H1 (cell line): Measurements from ENCODE around the gene UBL4B. TPM values are rescaled to one million over a fixed set of nuclear protein-coding genes. Genes with fewer than 3 reads are reported as not detected.

ENCODE experiments used
- CTCF ChIA-PET: fragments of 300-600 bp; sonication (Branson Sonifier 250); formaldehyde crosslinking; loops from one replicate; lab custom pipeline; 2021; ENCODE audit not compliant: partially characterized antibody; lab: Charles Lee
- POLR2A ChIA-PET: fragments of 300-600 bp; sonication (Branson Sonifier 250); formaldehyde crosslinking; loops from one replicate; lab custom pipeline; 2021; ENCODE audit warnings: inconsistent platforms; ENCODE audit not compliant: partially characterized antibody; lab: Charles Lee
- DNase-seq, 2 experiments: peaks; one replicate each; pipeline versions ENCODE4 v3.0.0 to v3.0.0-alpha.2; 2010 to 2022; ENCODE audit warnings: low spot score in 2 of 2, low read depth in 1 of 2, mixed read lengths in 1 of 2
- FAIRE-seq: peaks from 2 replicates; lab custom pipeline; 2011; peaks lifted over from hg19 to GRCh38; lab: Jason Lieb, UNC
- H2AFZ ChIP-seq: 2 replicates; pipeline ENCODE4 v1.8.1; 2012; ENCODE audit warnings: low read length, inconsistent platforms
- H2AK5ac ChIP-seq: 2 replicates; pipeline ENCODE4 v1.6.1; 2013; ENCODE audit warnings: low read depth, low read length
- H2BK120ac ChIP-seq: replicated peaks from 2 replicates; pipeline ENCODE3; 2013; ENCODE audit warnings: low read depth, low read length, inconsistent platforms
- H2BK12ac ChIP-seq: 2 replicates; pipeline ENCODE4 v1.6.1; 2013; ENCODE audit warnings: low read depth, low read length
- H2BK15ac ChIP-seq: 2 replicates; pipeline ENCODE4 v1.6.1; 2013; ENCODE audit warnings: low read length
- H2BK20ac ChIP-seq: 2 replicates; pipeline ENCODE4 v1.6.1; 2013; ENCODE audit warnings: low read length
- H2BK5ac ChIP-seq: 2 replicates; pipeline ENCODE4 v1.6.1; 2013; ENCODE audit warnings: low read depth, low read length
- H3K14ac ChIP-seq: 2 replicates; pipeline ENCODE4 v1.6.1; 2013; ENCODE audit warnings: inconsistent platforms; ENCODE audit not compliant: insufficient read length
- H3K18ac ChIP-seq: 2 replicates; pipeline ENCODE4 v1.6.1; 2013; ENCODE audit warnings: low read length; ENCODE audit errors: extremely low read depth
- H3K23ac ChIP-seq: 2 replicates; pipeline ENCODE4 v1.6.1; 2013; ENCODE audit warnings: inconsistent platforms; ENCODE audit not compliant: insufficient read length
- H3K23me2 ChIP-seq: 2 replicates; pipeline ENCODE4 v1.6.1; 2013; ENCODE audit warnings: low read depth, low read length
- H3K27ac ChIP-seq: 2 replicates; pipeline ENCODE4 v1.6.1; 2011; ENCODE audit warnings: low read depth, low read length, inconsistent platforms
- H3K27me3 ChIP-seq, 4 experiments: replicated peaks in 1 of 4; 1 replicate in 1 of 4; 2 replicates in 3 of 4; pipeline versions ENCODE4 v1.6.1 to v1.8.1; 2011 to 2013; ENCODE audit warnings: low read length in 3 of 4, mild to moderate bottlenecking in 3 of 4, inconsistent platforms in 2 of 4, mixed read lengths in 2 of 4, moderate library complexity in 1 of 4; ENCODE audit not compliant: control insufficient read depth in 3 of 4, insufficient read depth in 3 of 4; ENCODE audit errors: extremely low read depth in 1 of 4
- H3K36me3 ChIP-seq, 4 experiments: 2 replicates each; pipeline versions ENCODE4 v1.6.1 to v1.8.1; 2011 to 2013; ENCODE audit warnings: mild to moderate bottlenecking in 4 of 4, low read length in 3 of 4, moderate library complexity in 2 of 4, control low read depth in 1 of 4, inconsistent platforms in 1 of 4; ENCODE audit not compliant: insufficient read depth in 4 of 4, control insufficient read depth in 2 of 4
- H3K4ac ChIP-seq: replicated peaks from 2 replicates; pipeline ENCODE3; 2013; ENCODE audit warnings: low read length, low read depth, mixed read lengths, inconsistent platforms; ENCODE audit not compliant: insufficient read length
- H3K4me1 ChIP-seq, 4 experiments: replicated peaks in 1 of 4; 1 replicate in 1 of 4; 2 replicates in 3 of 4; pipeline versions ENCODE4 v1.6.1 to v1.8.1; 2011 to 2013; ENCODE audit warnings: low read length in 3 of 4, inconsistent platforms in 2 of 4, mixed read lengths in 1 of 4; ENCODE audit not compliant: insufficient read depth in 4 of 4, control insufficient read depth in 3 of 4
- H3K4me2 ChIP-seq, 2 experiments: 2 replicates each; pipeline versions ENCODE4 v1.6.1 to v1.8.1; 2011 to 2013; ENCODE audit warnings: low read depth in 2 of 2, low read length in 2 of 2, control low read depth in 1 of 2, inconsistent platforms in 1 of 2, mild to moderate bottlenecking in 1 of 2; ENCODE audit not compliant: insufficient read depth in 1 of 2
- H3K4me3 ChIP-seq, 4 experiments: fragments of 200-600, 300-600 bp in 1 of 4; sonication (generic), shearing (Covaris generic), sonication (Bioruptor Twin) in 1 of 4; 2 replicates each; pipeline versions ENCODE4 v1.5.1 to v1.8.1; 2011 to 2016; ENCODE audit warnings: low read length in 4 of 4, low read depth in 3 of 4, control low read depth in 2 of 4, inconsistent platforms in 2 of 4, mild to moderate bottlenecking in 2 of 4, mixed read lengths in 1 of 4, moderate library complexity in 1 of 4; ENCODE audit not compliant: insufficient read depth in 2 of 4; ENCODE audit errors: extremely low read depth in 1 of 4
- H3K56ac ChIP-seq: replicated peaks from 2 replicates; pipeline ENCODE3; 2013; ENCODE audit warnings: low read depth, mild to moderate bottlenecking, mixed read lengths, low read length, inconsistent platforms; ENCODE audit not compliant: insufficient read length
- H3K79me1 ChIP-seq: 2 replicates; pipeline ENCODE4 v1.6.1; 2013; ENCODE audit warnings: low read depth, low read length, control low read depth
- H3K79me2 ChIP-seq, 2 experiments: 2 replicates each; pipeline versions ENCODE4 v1.6.1 to v1.8.1; 2012 to 2013; ENCODE audit warnings: low read length in 2 of 2, mild to moderate bottlenecking in 2 of 2, inconsistent platforms in 1 of 2; ENCODE audit not compliant: insufficient read depth in 2 of 2, control insufficient read depth in 1 of 2
- H3K9ac ChIP-seq, 4 experiments: replicated peaks in 1 of 4; 1 replicate in 1 of 4; 2 replicates in 3 of 4; pipeline versions ENCODE4 v1.6.1 to v1.8.1; 2011 to 2013; ENCODE audit warnings: low read depth in 3 of 4, low read length in 3 of 4, control low read depth in 2 of 4, mild to moderate bottlenecking in 2 of 4, moderate library complexity in 2 of 4, inconsistent platforms in 1 of 4; ENCODE audit errors: extremely low read depth in 1 of 4
- H3K9me3 ChIP-seq, 2 experiments: 2 replicates each; pipeline versions ENCODE4 v1.6.1 to v1.8.1; 2012 to 2013; ENCODE audit warnings: mild to moderate bottlenecking in 2 of 2, moderate library complexity in 2 of 2, control low read depth in 1 of 2, inconsistent platforms in 1 of 2, low read depth in 1 of 2, low read length in 1 of 2, mixed read lengths in 1 of 2; ENCODE audit not compliant: insufficient read depth in 2 of 2
- H4K20me1 ChIP-seq, 2 experiments: replicated peaks in 1 of 2; 2 replicates each; pipeline versions ENCODE3 to v1.8.1; 2011 to 2013; ENCODE audit warnings: inconsistent platforms in 2 of 2, low read length in 2 of 2, mild to moderate bottlenecking in 1 of 2; ENCODE audit not compliant: insufficient read depth in 2 of 2, control insufficient read depth in 1 of 2
- H4K5ac ChIP-seq: 2 replicates; pipeline ENCODE4 v1.6.1; 2013; ENCODE audit warnings: low read length, low read depth, mixed read lengths, inconsistent platforms; ENCODE audit not compliant: insufficient read length
- H4K8ac ChIP-seq: 2 replicates; pipeline ENCODE4 v1.8.0; 2013; ENCODE audit warnings: mild to moderate bottlenecking, moderate library complexity, low read length, inconsistent platforms; ENCODE audit not compliant: insufficient read depth; ENCODE audit errors: extremely low read depth
- H4K91ac ChIP-seq: replicated peaks from 2 replicates; pipeline ENCODE3; 2013; ENCODE audit warnings: low read length, mixed read lengths, inconsistent platforms; ENCODE audit not compliant: insufficient read length
- RAD21 ChIP-seq, 2 experiments: IDR thresholded peaks in 1 of 2; conservative IDR thresholded peaks in 1 of 2; 2 replicates each; pipeline ENCODE4 v1.6.1; 2011; ENCODE audit warnings: low read depth in 2 of 2, low read length in 2 of 2, improper control_type of control experiment in 1 of 2, inconsistent platforms in 1 of 2, mild to moderate bottlenecking in 1 of 2, moderate library complexity in 1 of 2
- SUZ12 ChIP-seq: fragments of 200-600 bp; sonication (generic); IDR thresholded peaks from 2 replicates; pipeline ENCODE4 v1.6.1; 2012; ENCODE audit warnings: mild to moderate bottlenecking, inconsistent platforms, low read length, moderate library complexity, mixed read lengths
- WGBS, 2 experiments: shearing (Covaris generic) in 1 of 2; methylation state at CpG; one replicate each; pipeline versions ENCODE4 v1.1.6 to v1.1.7; 2013 to 2015; ENCODE audit warnings: low lambda C conversion rate in 2 of 2, mixed read lengths in 2 of 2, inconsistent platforms in 1 of 2, low coverage in 1 of 2, missing lambda C conversion rate in 1 of 2; ENCODE audit not compliant: insufficient replicate concordance in 2 of 2, insufficient coverage in 1 of 2, insufficient read length in 1 of 2; ENCODE audit errors: extremely low coverage in 1 of 2, missing lambda C conversion rate in 1 of 2; 5-methylcytosine and 5-hydroxymethylcytosine counted together
- polyA plus RNA-seq, 7 experiments: library from polyadenylated mRNA; depleted of rRNA in 3 of 7; stranded (reverse) in 5 of 7; unstranded in 2 of 7; fragments of >200 nt in 5 of 7; fragments of 200-250 nt in 2 of 7; gene quantifications; 1 replicate in 5 of 7; 2 replicates in 1 of 7; 4 replicates in 1 of 7; pipeline versions ENCODE4 v1.2.1 to v1.2.3, GENCODE V29; 2011 to 2013; ENCODE audit warnings: missing spikeins in 2 of 7, mixed read lengths in 2 of 7
- total RNA-seq: library from RNA; stranded (reverse); fragmentation: NEBNext Ultra II Directional; extraction: Animal tissue kit (Norgen Biotek cat#: 25700); gene quantifications from 2 replicates; pipeline ENCODE4 v1.2.1, GENCODE V29; 2021

Gene UBL4B
- total and polyA plus RNA-seq, 2 of the 8 experiments (the other 6 are each of a cell fraction or from before 2014, with no cell fraction given), result 0.11 TPM; not detected in 1

- ChIA-PET POLR2A (interaction anchor here (0.6 kb wide), 1 partner anchor 882 kb away, joined by 3 read pairs; no protein-coding TSS in a partner anchor), CTCF (interaction anchor here (1.4 kb wide), 1 partner anchor 12 kb away, joined by 5 read pairs; the partner anchor contains the start of gene SLC6A17)
- Histone ChIP-seq H4K20me1 (no peaks in the 10 kb centered on the region), H4K5ac (no peak overlapping the region), H2BK12ac (no peak overlapping the region), H2BK20ac (no peak overlapping the region), H3K23me2 (peaks cover 2% of the 10 kb centered on the region; the same call in 1 of the 2 replicates), H4K8ac (no peak overlapping the region), H3K56ac (no peak overlapping the region), H3K14ac (no peak overlapping the region), H3K4ac (no peak overlapping the region), H2AK5ac (no peak overlapping the region), H3K27me3 (peaks cover 0 to 5% (median 0%) of the 10 kb centered on the region in 4 experiments; a peak in 3 of 7 replicates), H3K23ac (no peak overlapping the region), H3K79me2 (no peaks in the 10 kb centered on the region), H4K91ac (no peak overlapping the region), H3K27ac (no peak overlapping the region), H3K18ac (no peak overlapping the region), H2AFZ (no peak overlapping the region), H2BK5ac (no peak overlapping the region), H3K4me2 (no peak overlapping the region), H3K4me1 (peaks cover 3 to 21% (median 13%) of the 10 kb centered on the region in 4 experiments; a peak in 5 of 7 replicates), H3K4me3 (no peak overlapping the region), H2BK120ac (no peak overlapping the region), H3K9me3 (no peaks in the 10 kb centered on the region), H3K36me3 (no peaks in the 10 kb centered on the region), H2BK15ac (no peak overlapping the region), H3K79me1 (no peaks in the 10 kb centered on the region), H3K9ac (no peak overlapping the region)
- no peak for DNase-seq
- TF ChIP-seq RAD21 (IDR thresholded peaks at IDR 0.05 in 1 of 2, conservative IDR thresholded peaks at IDR 0.05 in 1 of 2; ENCODE audit: low read depth in 2 of 2, low read length in 2 of 2) (no peak), SUZ12 (no peak)
- FAIRE-seq, result no peak
- WGBS, 2 experiments, result 93% methylated on average over 3 of the region's 3 CpGs; no CpG with 5 or more reads in 1 of the 2 experiments
These were observed 26.7 kb downstream of the UBL4B start for GRCh38 chr1:110138956-110139355.
